Nephron progenitor cell (in vitro differentiated cells): ENCODE data around the gene RANGRF.

Experiments used
- DNase-seq: peaks from one replicate; pipeline ENCODE4 v3.0.0; 2021
- H3K27ac Mint-ChIP-seq: 2 replicates; pipeline ENCODE4 v1.8.0; 2021; ENCODE audit warnings: mild to moderate bottlenecking, moderate library complexity, mixed read lengths
- H3K27me3 Mint-ChIP-seq: 2 replicates; pipeline ENCODE4 v1.8.0; 2021; ENCODE audit warnings: mild to moderate bottlenecking, low read depth, mixed read lengths; ENCODE audit not compliant: poor library complexity
- H3K36me3 Mint-ChIP-seq: 2 replicates; pipeline ENCODE4 v1.8.0; 2021; ENCODE audit warnings: low read depth, mixed read lengths
- H3K4me1 Mint-ChIP-seq: 2 replicates; pipeline ENCODE4 v1.8.0; 2021; ENCODE audit warnings: mixed read lengths
- H3K4me3 Mint-ChIP-seq: 2 replicates; pipeline ENCODE4 v1.8.0; 2021; ENCODE audit warnings: mild to moderate bottlenecking, moderate library complexity, mixed read lengths
- H3K9me3 Mint-ChIP-seq: 2 replicates; pipeline ENCODE4 v1.8.0; 2021; ENCODE audit warnings: mild to moderate bottlenecking, moderate library complexity, mixed read lengths
- CTCF ChIP-seq: fragments of 200-600 bp; sonication (generic); IDR thresholded peaks from 2 replicates; pipeline ENCODE4 v1.5.0; 2021; ENCODE audit warnings: antibody characterized with exemption

RANGRF gene

DNA sequence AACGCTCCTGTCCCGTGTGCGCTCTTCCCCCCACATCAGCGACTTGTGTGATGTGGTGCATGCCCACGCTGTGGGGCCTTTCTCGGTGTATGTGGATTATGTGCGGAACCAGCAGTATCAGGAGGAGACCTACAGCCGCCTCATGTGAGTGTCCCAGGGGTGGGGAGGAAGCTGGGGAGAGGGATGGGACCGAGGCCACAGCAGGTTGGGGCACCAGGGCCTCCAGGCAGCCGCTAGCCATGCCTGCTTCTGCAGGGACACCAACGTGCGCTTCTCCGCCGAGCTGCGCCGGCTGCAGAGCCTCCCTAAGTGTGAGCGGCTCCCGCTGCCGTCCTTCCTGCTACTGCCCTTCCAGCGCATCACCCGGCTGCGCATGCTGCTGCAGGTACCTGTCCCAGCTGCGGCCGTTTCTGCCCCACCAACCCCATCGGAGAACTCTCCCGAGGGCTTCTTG lies 27.3 kb downstream of the RANGRF start:
- H3K4me3 Mint-ChIP-seq, result peak overlapping the region; percentile 86
- H3K9me3 Mint-ChIP-seq, result no peaks in the 10 kb centered on the region
- H3K36me3 Mint-ChIP-seq, result no peaks in the 10 kb centered on the region
- peaks cover 43% of the 10 kb centered on the region for H3K4me1 Mint-ChIP-seq
- H3K27ac Mint-ChIP-seq, result no peak overlapping the region
- peak; percentile 47 for DNase-seq
- TF ChIP-seq CTCF, result no peak
- H3K27me3 Mint-ChIP-seq, result peaks cover 67% of the 10 kb centered on the region

GRCh38 chr17:8318010-8318935 lies 29.8 kb downstream of the RANGRF start:
- Mint-ChIP-seq H3K9me3 (no peaks in the 10 kb centered on the region), H3K27ac (no peak overlapping the region), H3K27me3 (peaks cover 68% of the 10 kb centered on the region), H3K4me3 (no peak overlapping the region), H3K36me3 (no peaks in the 10 kb centered on the region), H3K4me1 (peaks cover 27% of the 10 kb centered on the region)
- no peak for TF ChIP-seq CTCF
- no peak for DNase-seq

DNA sequence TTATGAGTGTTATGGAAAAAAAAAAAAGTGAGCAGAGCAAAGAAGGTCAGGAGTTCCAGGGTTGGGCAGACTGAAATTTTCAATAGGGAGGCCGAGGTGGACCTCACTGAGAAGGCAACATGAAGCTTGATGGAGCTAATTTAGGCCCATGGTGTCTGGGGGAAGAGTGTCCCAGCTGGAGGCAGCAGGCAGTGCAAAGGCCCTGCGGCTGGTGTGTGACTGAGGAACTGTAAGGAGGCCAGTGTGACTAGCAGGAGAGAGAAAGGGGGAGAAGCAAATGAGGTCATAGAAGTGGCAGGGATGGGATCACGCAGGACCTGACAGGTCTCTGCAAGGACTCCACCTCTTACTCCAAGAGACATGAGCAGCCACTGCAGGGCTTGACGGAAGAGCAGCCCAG lies 31.8 kb downstream of the RANGRF start:
- peaks cover 56% of the 10 kb centered on the region for H3K27me3 Mint-ChIP-seq
- no peaks in the 10 kb centered on the region for H3K36me3 Mint-ChIP-seq
- no peak overlapping the region for H3K27ac Mint-ChIP-seq
- no peak overlapping the region for H3K4me3 Mint-ChIP-seq
- no peak for DNase-seq
- H3K4me1 Mint-ChIP-seq, result peaks cover 16% of the 10 kb centered on the region
- no peak for TF ChIP-seq CTCF
- H3K9me3 Mint-ChIP-seq, result no peaks in the 10 kb centered on the region

GRCh38 chr17:8320990-8321389 lies 32.5 kb downstream of the RANGRF start:
- Mint-ChIP-seq H3K4me1 (peaks cover 14% of the 10 kb centered on the region), H3K9me3 (no peaks in the 10 kb centered on the region), H3K27ac (no peak overlapping the region), H3K36me3 (no peaks in the 10 kb centered on the region), H3K27me3 (peaks cover 50% of the 10 kb centered on the region), H3K4me3 (no peak overlapping the region)
- no peak for DNase-seq
- TF ChIP-seq CTCF, result no peak

DNA sequence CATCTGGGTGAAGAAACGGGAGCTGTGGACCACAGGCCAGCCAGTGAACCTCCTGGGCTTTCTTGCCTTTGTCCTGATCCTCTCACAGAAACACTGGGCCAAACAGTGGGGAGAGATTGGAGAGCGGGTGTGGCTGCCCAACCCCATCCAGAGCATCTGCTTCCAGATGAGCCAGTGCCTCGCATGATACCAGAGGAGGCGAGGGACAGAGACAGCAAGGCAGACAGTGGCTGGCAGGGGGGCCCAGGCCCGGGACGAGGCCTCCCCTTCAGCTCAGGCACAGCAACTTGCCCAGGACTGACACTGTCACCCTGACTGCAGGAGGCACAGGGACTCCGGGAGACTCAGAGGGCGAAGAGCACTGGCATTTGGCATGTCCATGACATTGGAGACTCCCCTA lies 33.6 kb downstream of the RANGRF start:
- DNase-seq, result no peak
- Mint-ChIP-seq H3K27ac (no peak overlapping the region), H3K4me3 (no peak overlapping the region), H3K4me1 (peaks cover 20% of the 10 kb centered on the region), H3K36me3 (no peaks in the 10 kb centered on the region), H3K27me3 (peaks cover 43% of the 10 kb centered on the region), H3K9me3 (no peaks in the 10 kb centered on the region)
- TF ChIP-seq CTCF, result no peak

DNA sequence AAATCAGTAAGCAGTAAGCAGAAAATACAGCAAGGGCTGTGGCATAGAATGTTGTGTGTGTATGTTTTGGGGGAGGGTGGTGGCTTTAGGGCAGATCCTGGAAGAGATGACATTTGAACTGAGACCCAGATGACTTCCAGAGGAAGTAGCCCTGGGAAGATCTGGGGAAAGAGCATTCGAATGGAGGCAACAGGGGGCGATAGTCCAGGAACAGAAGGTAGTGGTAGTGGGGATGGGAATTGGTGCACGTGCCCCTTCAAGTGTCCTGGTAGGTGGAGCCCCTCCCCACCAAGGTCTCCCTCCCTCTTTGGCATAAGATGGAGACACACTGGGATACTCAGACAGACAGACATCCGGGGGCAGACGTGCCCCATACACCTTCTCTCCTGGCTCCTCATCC lies 35.7 kb downstream of the RANGRF start:
- Mint-ChIP-seq H3K27ac (no peak overlapping the region), H3K27me3 (peaks cover 26% of the 10 kb centered on the region), H3K4me1 (peaks cover 21% of the 10 kb centered on the region), H3K36me3 (no peaks in the 10 kb centered on the region), H3K4me3 (no peak overlapping the region), H3K9me3 (no peaks in the 10 kb centered on the region)
- DNase-seq, result no peak
- no peak for TF ChIP-seq CTCF
